Measurements from ENCODE around the gene GDI2.
A peak's percentile ranks its signal among the peaks of the same experiment; 100 is the strongest.

The GDI2 gene

GRCh38 chr10:5746197-5746596, 67.0 kb downstream of the GDI2 start:
- peaks cover 17% of the 10 kb centered on the region; the same call in 1 of the 2 replicates for H3K36me3 ChIP-seq (ENCODE audit: control insufficient read depth, insufficient read depth, low read length)
- H3K4me3 ChIP-seq (ENCODE audit: low read length): no peak overlapping the region
- H3K27ac ChIP-seq (ENCODE audit: low read length): no peak overlapping the region
- no peaks in the 10 kb centered on the region for H3K27me3 ChIP-seq (ENCODE audit: control insufficient read depth, insufficient read depth, low read length)
- no CpG with 5 or more reads among the region's 4 CpGs for WGBS (ENCODE audit: insufficient coverage, insufficient read length)
- no peaks in the 10 kb centered on the region for H3K9me3 ChIP-seq (ENCODE audit: control insufficient read depth, insufficient read depth, low read length)
- H3K4me1 ChIP-seq (ENCODE audit: control insufficient read depth, insufficient read depth, low read length): no peaks in the 10 kb centered on the region
- DNase-seq (ENCODE audit: low read depth, low spot score): no peak

GRCh38 chr10:5744849-5745248, 68.4 kb downstream of the GDI2 start:
- Histone ChIP-seq H3K27ac (ENCODE audit: low read length) (no peak overlapping the region), H3K9me3 (ENCODE audit: control insufficient read depth, insufficient read depth, low read length) (no peaks in the 10 kb centered on the region), H3K27me3 (ENCODE audit: control insufficient read depth, insufficient read depth, low read length) (no peaks in the 10 kb centered on the region), H3K36me3 (ENCODE audit: control insufficient read depth, insufficient read depth, low read length) (peaks cover 21% of the 10 kb centered on the region; the same call in 1 of the 2 replicates), H3K4me1 (ENCODE audit: control insufficient read depth, insufficient read depth, low read length) (no peaks in the 10 kb centered on the region), H3K4me3 (ENCODE audit: low read length) (no peak overlapping the region)
- no peak for DNase-seq (ENCODE audit: low read depth, low spot score)
- WGBS (ENCODE audit: insufficient coverage, insufficient read length): no CpG with 5 or more reads among the region's 5 CpGs

GRCh38 chr10:5743736-5744135, 69.5 kb downstream of the GDI2 start:
- H3K27me3 ChIP-seq (ENCODE audit: control insufficient read depth, insufficient read depth, low read length): no peaks in the 10 kb centered on the region
- no peak overlapping the region for H3K27ac ChIP-seq (ENCODE audit: low read length)
- no peak for DNase-seq (ENCODE audit: low read depth, low spot score)
- no CpG with 5 or more reads among the region's 5 CpGs for WGBS (ENCODE audit: insufficient coverage, insufficient read length)
- peaks cover 19% of the 10 kb centered on the region; the same call in 1 of the 2 replicates for H3K36me3 ChIP-seq (ENCODE audit: control insufficient read depth, insufficient read depth, low read length)
- H3K9me3 ChIP-seq (ENCODE audit: control insufficient read depth, insufficient read depth, low read length): no peaks in the 10 kb centered on the region
- H3K4me3 ChIP-seq (ENCODE audit: low read length): no peak overlapping the region
- no peaks in the 10 kb centered on the region for H3K4me1 ChIP-seq (ENCODE audit: control insufficient read depth, insufficient read depth, low read length)

- peaks cover 17% of the 10 kb centered on the region; the same call in 1 of the 2 replicates for H3K36me3 ChIP-seq (ENCODE audit: control insufficient read depth, insufficient read depth, low read length)
- DNase-seq (ENCODE audit: low read depth, low spot score): no peak
- H3K27me3 ChIP-seq (ENCODE audit: control insufficient read depth, insufficient read depth, low read length): no peaks in the 10 kb centered on the region
- no peaks in the 10 kb centered on the region for H3K9me3 ChIP-seq (ENCODE audit: control insufficient read depth, insufficient read depth, low read length)
- WGBS (ENCODE audit: insufficient coverage, insufficient read length): no CpG with 5 or more reads among the region's 6 CpGs
- no peak overlapping the region for H3K27ac ChIP-seq (ENCODE audit: low read length)
- no peak overlapping the region for H3K4me3 ChIP-seq (ENCODE audit: low read length)
- H3K4me1 ChIP-seq (ENCODE audit: control insufficient read depth, insufficient read depth, low read length): no peaks in the 10 kb centered on the region
Observed at GRCh38 chr10:5742116-5742515, 71.1 kb downstream of the GDI2 start.

GRCh38 chr10:5741276-5741675, 72.0 kb downstream of the GDI2 start:
- WGBS (ENCODE audit: insufficient coverage, insufficient read length): no CpG with 5 or more reads among the region's 1 CpG
- Histone ChIP-seq H3K4me1 (ENCODE audit: control insufficient read depth, insufficient read depth, low read length) (no peaks in the 10 kb centered on the region), H3K27ac (ENCODE audit: low read length) (no peak overlapping the region), H3K36me3 (ENCODE audit: control insufficient read depth, insufficient read depth, low read length) (peaks cover 8% of the 10 kb centered on the region; the same call in 1 of the 2 replicates), H3K9me3 (ENCODE audit: control insufficient read depth, insufficient read depth, low read length) (no peaks in the 10 kb centered on the region), H3K4me3 (ENCODE audit: low read length) (no peak overlapping the region), H3K27me3 (ENCODE audit: control insufficient read depth, insufficient read depth, low read length) (no peaks in the 10 kb centered on the region)
- no peak for DNase-seq (ENCODE audit: low read depth, low spot score)

GRCh38 chr10:5738427-5738826, 74.8 kb downstream of the GDI2 start:
- no CpG with 5 or more reads among the region's 2 CpGs for WGBS (ENCODE audit: insufficient coverage, insufficient read length)
- no peak for DNase-seq (ENCODE audit: low read depth, low spot score)
- Histone ChIP-seq H3K4me1 (ENCODE audit: control insufficient read depth, insufficient read depth, low read length) (no peaks in the 10 kb centered on the region), H3K27ac (ENCODE audit: low read length) (no peak overlapping the region), H3K27me3 (ENCODE audit: control insufficient read depth, insufficient read depth, low read length) (no peaks in the 10 kb centered on the region), H3K4me3 (ENCODE audit: low read length) (no peak overlapping the region), H3K36me3 (ENCODE audit: control insufficient read depth, insufficient read depth, low read length) (peaks cover 8% of the 10 kb centered on the region; the same call in 1 of the 2 replicates), H3K9me3 (ENCODE audit: control insufficient read depth, insufficient read depth, low read length) (no peaks in the 10 kb centered on the region)

GRCh38 chr10:5737352-5737751, 75.9 kb downstream of the GDI2 start:
- H3K27me3 ChIP-seq (ENCODE audit: control insufficient read depth, insufficient read depth, low read length): no peaks in the 10 kb centered on the region
- no peaks in the 10 kb centered on the region for H3K4me1 ChIP-seq (ENCODE audit: control insufficient read depth, insufficient read depth, low read length)
- WGBS (ENCODE audit: insufficient coverage, insufficient read length): no CpG with 5 or more reads among the region's 5 CpGs
- H3K27ac ChIP-seq (ENCODE audit: low read length): no peak overlapping the region
- peaks cover 8% of the 10 kb centered on the region; the same call in 1 of the 2 replicates for H3K36me3 ChIP-seq (ENCODE audit: control insufficient read depth, insufficient read depth, low read length)
- no peaks in the 10 kb centered on the region for H3K9me3 ChIP-seq (ENCODE audit: control insufficient read depth, insufficient read depth, low read length)
- H3K4me3 ChIP-seq (ENCODE audit: low read length): no peak overlapping the region
- DNase-seq (ENCODE audit: low read depth, low spot score): peak; percentile 5

- peaks cover 4% of the 10 kb centered on the region; the same call in 1 of the 2 replicates for H3K36me3 ChIP-seq (ENCODE audit: control insufficient read depth, insufficient read depth, low read length)
- H3K4me1 ChIP-seq (ENCODE audit: control insufficient read depth, insufficient read depth, low read length): no peaks in the 10 kb centered on the region
- H3K27me3 ChIP-seq (ENCODE audit: control insufficient read depth, insufficient read depth, low read length): no peaks in the 10 kb centered on the region
- H3K9me3 ChIP-seq (ENCODE audit: control insufficient read depth, insufficient read depth, low read length): no peaks in the 10 kb centered on the region
- H3K4me3 ChIP-seq (ENCODE audit: low read length): no peak overlapping the region
- no peak overlapping the region for H3K27ac ChIP-seq (ENCODE audit: low read length)
- no peak for DNase-seq (ENCODE audit: low read depth, low spot score)
- WGBS (ENCODE audit: insufficient coverage, insufficient read length): no CpG with 5 or more reads among the region's 1 CpG
Observed at GRCh38 chr10:5736591-5736990, 76.6 kb downstream of the GDI2 start.

- Histone ChIP-seq H3K4me1 (ENCODE audit: control insufficient read depth, insufficient read depth, low read length) (no peaks in the 10 kb centered on the region), H3K27ac (ENCODE audit: low read length) (no peak overlapping the region), H3K27me3 (ENCODE audit: control insufficient read depth, insufficient read depth, low read length) (no peaks in the 10 kb centered on the region), H3K36me3 (ENCODE audit: control insufficient read depth, insufficient read depth, low read length) (peaks cover 10% of the 10 kb centered on the region; the same call in 1 of the 2 replicates), H3K9me3 (ENCODE audit: control insufficient read depth, insufficient read depth, low read length) (no peaks in the 10 kb centered on the region), H3K4me3 (ENCODE audit: low read length) (no peak overlapping the region)
- DNase-seq (ENCODE audit: low read depth, low spot score): no peak
- no CpG with 5 or more reads among the region's 1 CpG for whole genome bisulfite sequencing (ENCODE audit: insufficient coverage, insufficient read length)
Observed at GRCh38 chr10:5735119-5735518, 78.1 kb downstream of the GDI2 start.

- peaks cover 7% of the 10 kb centered on the region; the same call in 1 of the 2 replicates for H3K36me3 ChIP-seq (ENCODE audit: control insufficient read depth, insufficient read depth, low read length)
- no CpG with 5 or more reads among the region's 4 CpGs for WGBS (ENCODE audit: insufficient coverage, insufficient read length)
Observed at GRCh38 chr10:5732141-5732540, 81.1 kb downstream of the GDI2 start.

GRCh38 chr10:5731559-5731958, 81.7 kb downstream of the GDI2 start:
- WGBS (ENCODE audit: insufficient coverage, insufficient read length): no CpG with 5 or more reads among the region's 3 CpGs
- Histone ChIP-seq H3K4me1 (ENCODE audit: control insufficient read depth, insufficient read depth, low read length) (no peaks in the 10 kb centered on the region), H3K36me3 (ENCODE audit: control insufficient read depth, insufficient read depth, low read length) (peaks cover 7% of the 10 kb centered on the region; the same call in 1 of the 2 replicates), H3K27me3 (ENCODE audit: control insufficient read depth, insufficient read depth, low read length) (no peaks in the 10 kb centered on the region), H3K9me3 (ENCODE audit: control insufficient read depth, insufficient read depth, low read length) (no peaks in the 10 kb centered on the region), H3K4me3 (ENCODE audit: low read length) (no peak overlapping the region), H3K27ac (ENCODE audit: low read length) (no peak overlapping the region)
- no peak for DNase-seq (ENCODE audit: low read depth, low spot score)

More at GRCh38 chr10:5732141-5732540, 81.1 kb downstream of the GDI2 start:
- Histone ChIP-seq H3K4me3 (ENCODE audit: low read length) (no peak overlapping the region), H3K27me3 (ENCODE audit: control insufficient read depth, insufficient read depth, low read length) (no peaks in the 10 kb centered on the region), H3K4me1 (ENCODE audit: control insufficient read depth, insufficient read depth, low read length) (no peaks in the 10 kb centered on the region), H3K27ac (ENCODE audit: low read length) (no peak overlapping the region), H3K9me3 (ENCODE audit: control insufficient read depth, insufficient read depth, low read length) (no peaks in the 10 kb centered on the region)
- no peak for DNase-seq (ENCODE audit: low read depth, low spot score)
